ENCODE measurements around the gene PPP1R16B. TPM values are rescaled to one million over a fixed set of nuclear protein-coding genes. Genes with fewer than 3 reads are reported as not detected.
"Not testable (repeated sequence)": the region's sequence is repeated elsewhere in the genome, so short reads cannot be mapped to it uniquely, and the experiment has no call there.

The PPP1R16B gene
- total RNA-seq, 1 donor from 2014 or later = 169 TPM

DNA sequence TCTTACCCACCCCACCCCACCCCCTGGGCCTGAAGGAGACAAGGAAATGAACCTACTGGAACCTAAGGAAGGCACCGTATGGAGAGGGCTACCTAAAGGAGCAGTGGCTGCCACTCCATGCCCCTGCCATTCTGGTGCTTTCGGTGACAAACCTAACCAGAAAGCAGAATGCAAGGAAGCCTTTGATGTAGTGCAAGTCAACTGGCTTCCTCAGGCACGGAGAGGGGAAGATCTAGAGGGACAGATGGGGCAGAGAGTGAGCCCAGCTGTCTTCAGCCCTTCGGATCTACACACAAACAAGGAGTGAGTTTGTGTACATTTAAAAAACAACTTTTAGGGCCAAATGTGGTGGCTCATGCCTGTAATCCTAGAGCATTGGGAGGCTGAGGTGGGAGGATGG is 39.5 kb downstream of the PPP1R16B start:
- DNase-seq (ENCODE audit: low read depth in 2 of 2) = no peak

DNA sequence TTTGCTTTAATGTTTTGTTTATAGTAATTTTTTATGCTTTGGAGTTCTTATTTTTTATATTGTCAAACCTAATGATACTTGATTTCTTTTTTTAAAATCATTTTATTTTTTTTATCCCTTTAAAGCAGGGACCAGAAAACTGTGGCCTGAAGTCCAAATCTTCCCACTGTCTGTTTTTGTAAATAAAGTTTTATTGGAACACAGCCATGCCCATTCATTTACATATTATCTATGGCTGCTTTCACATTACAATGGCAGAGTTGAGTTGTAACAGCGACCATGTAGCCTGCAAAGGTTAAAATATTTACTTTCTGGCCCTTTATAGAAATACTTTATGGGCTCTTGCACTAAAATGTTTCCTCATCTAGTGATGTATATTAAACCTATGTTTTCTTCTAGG is 42.3 kb downstream of the PPP1R16B start:
- DNase-seq (ENCODE audit: low read depth in 2 of 2) = no peak

DNA sequence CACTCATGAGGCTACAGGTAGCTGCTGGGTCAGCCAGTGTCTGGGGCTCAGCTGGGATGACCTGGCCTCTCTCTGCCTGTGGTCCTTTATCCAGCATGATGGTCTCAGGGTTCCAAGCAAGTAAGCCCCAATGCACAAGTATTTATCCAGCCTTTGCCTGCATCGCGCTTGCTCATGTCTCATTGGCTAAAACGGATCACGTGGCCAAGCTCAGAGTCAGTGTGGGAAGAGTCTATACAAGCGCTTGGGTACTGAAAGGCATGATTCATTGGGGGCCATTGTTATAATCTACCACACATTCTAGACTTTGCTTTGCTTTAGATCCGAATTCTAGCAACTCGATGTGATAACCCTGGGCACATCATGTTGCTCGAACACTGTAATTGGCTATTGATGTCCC is 48.3 kb downstream of the PPP1R16B start:
- no peak for DNase-seq (ENCODE audit: low read depth in 2 of 2)

DNA sequence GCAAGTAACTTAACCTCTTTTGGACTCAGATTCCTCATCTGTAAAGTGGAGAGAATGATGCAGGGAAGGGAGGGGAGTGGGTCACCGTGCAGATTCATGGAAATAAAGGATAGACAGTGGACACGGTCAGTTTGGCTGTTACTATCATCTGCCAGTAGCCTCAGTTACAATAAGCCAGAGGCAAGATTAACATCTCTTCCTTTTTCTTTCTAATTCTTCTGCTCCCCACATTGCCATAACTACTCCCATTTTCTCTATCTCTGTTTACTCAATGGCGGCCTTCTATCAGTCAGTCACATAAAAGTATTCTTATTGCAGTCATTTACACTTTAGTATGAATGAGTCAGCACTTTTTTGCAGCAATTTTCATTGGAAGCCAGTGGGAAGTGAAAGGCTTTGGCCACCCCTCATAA is 49.2 kb downstream of the PPP1R16B start:
- DNase-seq (ENCODE audit: low read depth in 2 of 2) = no peak

DNA sequence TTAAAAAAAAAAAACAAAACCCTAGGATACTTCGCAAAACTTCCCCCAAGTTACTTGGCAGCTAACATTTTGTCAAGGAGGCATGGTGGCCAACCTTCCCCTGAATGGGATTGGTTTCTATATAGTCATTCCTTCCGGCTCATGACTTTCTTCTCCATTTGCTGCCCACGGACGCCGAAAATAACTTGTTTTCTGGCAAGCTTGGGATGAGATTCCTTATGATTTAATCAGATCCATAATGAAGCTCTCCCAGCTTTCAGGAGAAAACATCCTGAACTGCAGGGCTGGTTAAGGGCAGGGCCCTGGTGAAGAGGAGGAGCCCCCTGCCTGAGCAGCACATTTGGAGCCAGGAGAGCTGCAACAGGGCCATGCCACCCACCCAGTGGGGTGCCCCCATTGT is 49.9 kb downstream of the PPP1R16B start:
- no peak for DNase-seq (ENCODE audit: low read depth in 2 of 2)

DNA sequence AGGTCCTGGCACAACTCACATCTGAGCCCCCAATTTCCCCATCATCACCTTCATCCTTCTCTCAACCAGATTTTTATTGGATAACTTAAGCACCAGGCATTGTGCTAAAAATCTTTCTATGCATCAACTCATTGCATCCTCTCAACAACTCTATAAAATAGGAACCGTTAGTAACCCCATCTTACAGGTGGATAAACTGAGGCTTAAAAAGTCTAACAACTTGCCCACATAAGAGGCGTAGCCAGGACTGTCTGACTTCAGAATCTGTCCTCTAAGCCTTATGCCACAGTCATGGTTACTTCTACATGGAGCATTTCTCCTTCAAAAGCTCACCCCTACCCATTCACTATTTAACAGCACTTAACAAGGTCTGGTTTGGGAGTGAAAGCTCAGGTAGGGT is 51.1 kb downstream of the PPP1R16B start:
- no peak for DNase-seq (ENCODE audit: low read depth in 2 of 2)

DNA sequence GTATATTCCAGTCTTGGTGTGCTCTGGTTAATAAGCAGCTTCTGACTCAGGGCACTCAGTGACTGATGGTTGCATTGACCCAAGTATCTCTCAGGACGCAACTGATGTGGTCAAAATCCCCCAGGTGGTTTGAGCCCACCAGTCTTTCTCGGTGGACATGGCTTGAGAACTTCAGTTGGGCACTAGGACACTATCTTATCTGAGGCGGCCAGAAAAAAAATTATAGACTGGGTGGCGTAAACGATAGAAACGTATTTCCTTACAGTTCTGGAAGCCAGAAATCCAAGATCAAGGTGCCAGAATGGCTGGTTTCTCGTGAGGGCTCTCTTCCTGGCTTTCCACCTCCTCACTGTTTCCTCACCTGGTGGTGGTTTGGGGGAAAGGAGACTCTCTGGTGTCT is 52.2 kb downstream of the PPP1R16B start:
- DNase-seq (ENCODE audit: low read depth in 2 of 2) = no peak

DNA sequence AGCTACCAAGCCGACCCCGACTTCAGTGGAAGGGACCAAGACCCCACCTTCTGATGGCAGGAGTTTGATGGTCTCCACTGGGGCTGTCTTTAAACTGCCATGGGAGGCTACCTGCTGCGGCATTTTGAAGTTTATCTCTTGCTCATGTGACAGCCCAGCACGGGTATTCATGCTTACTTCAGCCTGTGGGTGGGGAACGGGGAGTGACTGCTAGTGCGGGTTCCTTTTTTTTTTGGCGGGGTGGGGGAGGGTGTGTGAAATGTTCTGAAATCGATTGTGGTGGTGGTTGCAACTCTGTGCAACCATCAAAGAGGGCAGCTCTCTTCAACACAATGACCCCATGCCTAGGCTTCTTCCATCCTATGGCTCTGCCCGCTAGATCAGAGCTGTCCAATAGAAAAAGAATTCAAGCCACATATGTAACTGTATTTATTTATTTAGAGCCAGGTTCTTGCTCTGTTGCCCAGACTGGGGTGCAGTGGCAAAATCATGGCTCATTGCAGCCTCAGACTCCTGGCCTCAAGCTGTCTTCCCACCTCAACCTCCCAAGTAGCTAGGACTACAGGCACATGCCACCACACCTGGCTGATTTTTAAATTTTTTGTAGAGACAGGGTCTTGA is 53.7 kb downstream of the PPP1R16B start:
- no peak for DNase-seq (ENCODE audit: low read depth in 2 of 2)

DNA sequence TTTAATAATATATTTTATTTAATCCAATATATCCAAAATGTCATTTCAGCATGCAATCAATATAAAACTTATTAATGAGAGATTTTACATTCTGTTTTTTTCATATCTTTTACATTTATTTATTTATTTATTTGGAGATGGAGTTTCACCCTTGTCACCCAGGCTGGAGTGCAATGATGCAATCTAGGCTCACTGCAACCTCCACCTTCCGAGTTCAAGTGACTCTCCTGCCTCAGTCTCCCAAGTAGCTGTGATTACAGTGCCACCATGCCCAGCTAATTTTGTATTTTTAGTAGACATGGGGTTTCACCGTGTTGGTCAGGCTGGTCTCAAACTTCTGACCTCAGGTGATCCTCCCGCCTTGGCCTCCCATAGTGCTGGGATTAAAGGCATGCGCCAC is 54.4 kb downstream of the PPP1R16B start:
- not testable (repeated sequence) for DNase-seq (ENCODE audit: low read depth in 2 of 2)

DNA sequence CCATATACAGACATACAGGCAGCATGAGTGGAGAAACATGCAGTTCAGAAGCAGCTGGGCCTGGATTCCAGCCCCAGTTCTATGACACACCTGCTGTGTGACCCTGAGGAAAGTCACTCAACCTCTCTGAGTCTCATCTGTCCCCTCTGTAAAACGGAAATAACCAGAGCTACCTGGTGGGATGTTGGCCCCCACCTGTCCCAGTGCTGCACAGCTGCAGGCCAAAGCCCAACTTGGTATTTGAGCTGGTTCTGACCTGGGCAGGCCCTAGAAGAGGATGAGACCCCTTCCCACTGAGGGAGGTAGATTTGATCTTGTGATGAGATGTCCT is 55.5 kb downstream of the PPP1R16B start:
- no peak for DNase-seq (ENCODE audit: low read depth in 2 of 2)

DNA sequence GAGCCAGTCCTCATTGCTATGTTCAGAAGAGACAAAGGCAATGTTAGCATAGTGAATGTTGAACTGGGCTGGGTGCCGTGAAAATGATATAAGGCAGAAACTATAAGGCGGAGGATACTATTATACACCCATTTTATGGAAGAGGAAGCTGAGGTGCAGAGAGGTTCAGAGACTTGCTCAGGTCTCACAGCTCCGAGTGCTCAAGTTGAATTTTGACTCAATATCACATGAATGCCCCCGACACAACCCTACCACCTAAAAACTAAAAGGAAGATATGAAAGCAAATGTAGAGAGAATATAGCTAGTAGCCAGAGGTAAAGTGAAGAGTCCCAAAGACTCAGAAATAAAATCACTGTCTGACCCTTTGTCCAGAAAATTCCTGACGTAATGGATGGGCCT is 56.7 kb downstream of the PPP1R16B start:
- DNase-seq (ENCODE audit: low read depth in 2 of 2) = no peak

DNA sequence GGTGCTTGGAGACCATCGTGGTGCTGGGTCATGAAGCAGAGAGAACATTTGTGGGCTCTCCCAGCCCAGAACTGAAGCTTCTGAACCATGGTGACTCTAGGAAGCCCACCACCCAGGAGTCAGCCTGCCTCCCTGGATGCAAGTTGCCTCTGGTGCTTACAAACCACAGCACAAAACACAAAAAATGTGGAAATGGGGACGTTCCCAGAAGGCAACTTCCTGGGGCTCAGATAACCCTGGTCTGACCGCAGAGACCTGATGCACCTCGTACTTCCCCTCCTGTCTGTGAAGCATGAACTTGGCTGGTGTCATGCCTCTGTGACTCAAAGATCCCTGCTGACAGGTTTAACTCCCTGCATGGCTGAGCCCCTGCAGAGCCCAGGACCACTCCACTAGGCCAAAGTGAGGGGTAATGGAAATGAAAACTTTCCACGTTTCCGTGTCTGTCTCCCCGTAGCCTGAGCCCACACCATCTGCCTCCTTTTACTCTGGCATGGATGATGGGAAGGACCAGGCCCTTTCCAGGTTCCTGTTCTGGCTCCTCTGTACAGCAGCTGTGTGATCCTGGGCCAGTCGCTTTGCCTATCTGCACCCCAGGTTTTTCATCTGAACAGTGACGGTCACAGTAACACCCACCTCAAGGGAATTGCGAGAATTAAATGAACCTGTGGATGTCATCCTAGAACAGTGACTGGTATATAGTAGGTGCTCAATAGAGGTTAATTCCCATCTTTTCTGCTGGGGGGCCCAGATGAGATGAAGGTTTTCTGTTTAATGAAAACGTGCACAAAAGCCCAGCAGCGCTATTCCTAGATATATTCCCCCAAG is 57.7 kb downstream of the PPP1R16B start:
- peak in 1 of 2 donors; percentile 90 for DNase-seq (ENCODE audit: low read depth in 2 of 2)

DNA sequence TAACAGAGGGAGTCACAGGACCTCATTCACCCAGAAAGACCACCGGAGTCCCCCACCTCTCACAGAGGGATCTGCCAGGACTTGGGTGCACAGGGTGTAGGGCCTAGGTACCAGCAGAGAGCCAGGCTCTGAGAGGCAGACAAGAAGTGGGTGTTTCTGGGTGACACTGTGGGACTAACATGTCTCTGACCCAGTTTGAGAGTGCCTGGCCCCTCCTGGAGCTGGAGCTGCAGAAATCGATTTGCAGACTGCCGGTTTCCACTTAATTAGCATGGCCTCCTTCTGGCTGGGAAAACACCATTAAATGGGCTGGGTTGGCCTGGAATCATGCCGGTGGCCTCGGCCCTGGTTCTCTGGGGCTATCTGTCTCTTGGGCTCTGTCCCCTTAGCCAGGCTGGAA is 59.2 kb downstream of the PPP1R16B start:
- DNase-seq (ENCODE audit: low read depth in 2 of 2) = no peak

DNA sequence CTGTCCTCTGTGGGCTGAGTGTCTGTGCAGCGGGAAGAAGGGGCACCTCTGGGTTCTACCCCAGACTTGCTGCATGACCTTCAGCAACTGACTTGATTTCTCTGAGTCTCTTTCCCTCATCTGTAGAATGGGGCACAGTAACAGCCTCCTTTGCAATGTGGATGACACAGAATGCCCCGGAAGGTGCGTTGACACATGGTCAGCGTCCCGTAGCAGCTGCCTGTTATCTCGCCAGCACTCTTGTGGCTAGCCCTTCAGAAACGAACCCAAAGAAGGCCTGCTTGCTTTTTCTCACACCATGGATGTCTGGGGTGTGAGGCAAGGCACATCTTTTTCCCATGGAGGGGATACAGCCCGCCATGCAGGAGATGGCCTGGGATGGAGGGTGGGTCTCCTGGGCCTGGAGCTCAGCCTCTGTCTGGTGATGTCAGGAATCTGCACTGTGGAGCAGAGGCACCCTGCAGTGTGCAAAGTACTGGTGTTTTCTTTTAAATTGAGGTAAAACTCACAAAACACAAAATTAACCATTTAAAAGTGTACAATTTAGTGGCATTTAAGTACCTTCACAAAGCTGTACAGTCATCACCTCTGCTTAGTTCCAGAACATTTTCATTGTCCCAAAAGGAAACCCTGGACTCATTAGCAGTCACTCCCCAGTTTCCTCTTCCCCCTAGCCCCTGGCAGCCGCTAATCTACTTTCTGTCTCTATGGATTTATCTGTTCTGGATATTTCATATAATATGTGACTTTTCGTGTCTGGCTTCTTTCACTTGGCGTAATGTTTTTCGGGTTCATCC is 61.0 kb downstream of the PPP1R16B start:
- DNase-seq (ENCODE audit: low read depth in 2 of 2) = peak in 1 of 2 donors; percentile 68

DNA sequence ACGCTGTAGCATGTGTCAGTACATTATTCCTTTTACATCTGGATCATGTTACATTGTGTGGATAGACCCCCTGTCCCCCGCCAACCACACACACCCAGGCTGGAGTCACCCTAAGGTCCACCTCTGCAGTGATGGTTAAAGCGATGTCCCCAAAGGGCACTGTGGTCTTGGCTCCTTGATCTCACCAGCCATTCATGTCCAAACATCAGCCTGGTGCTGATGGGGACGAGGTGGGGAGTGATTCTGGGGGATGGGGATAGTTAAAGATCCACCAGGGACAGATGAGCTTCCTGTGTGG is 61.5 kb downstream of the PPP1R16B start:
- no peak for DNase-seq (ENCODE audit: low read depth in 2 of 2)

DNA sequence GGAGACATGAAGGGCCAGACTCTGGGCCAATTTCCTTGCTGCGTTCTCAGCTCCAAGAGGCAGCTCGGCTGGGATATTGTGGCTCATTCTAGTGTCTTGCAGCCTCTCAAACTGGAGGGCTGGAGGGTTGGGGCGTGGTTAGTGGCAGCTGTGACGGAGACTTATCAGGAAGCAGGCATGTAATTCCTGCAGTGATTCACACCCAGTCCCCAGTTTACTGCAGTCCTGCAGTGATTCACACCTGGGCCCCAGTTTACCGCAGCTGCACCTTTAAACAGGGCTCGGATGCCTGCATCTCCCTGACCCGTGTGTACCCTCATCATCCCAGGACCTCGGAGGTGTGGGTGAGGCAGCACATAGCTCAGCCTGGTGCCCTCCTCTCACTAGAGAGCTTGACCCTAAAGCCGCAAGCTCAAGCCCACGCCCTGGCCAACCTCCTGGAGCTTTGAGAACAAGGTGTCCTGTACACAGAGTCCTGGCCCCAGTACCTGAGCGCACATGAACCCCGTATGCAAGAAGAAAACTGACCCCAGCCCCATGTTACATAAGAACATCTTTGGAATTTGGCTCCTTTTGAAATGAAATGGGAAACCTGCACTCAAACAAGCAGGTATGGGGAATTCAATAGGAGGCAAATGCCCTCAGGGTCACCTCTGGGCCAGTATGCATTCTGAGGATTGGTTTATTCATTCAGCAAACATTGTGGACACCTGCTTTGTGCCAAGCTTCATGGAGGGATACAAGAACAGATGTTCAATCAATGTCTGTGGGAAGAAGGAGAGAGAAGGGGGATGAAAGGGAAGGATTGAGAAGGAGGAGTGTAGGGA is 65.4 kb downstream of the PPP1R16B start:
- DNase-seq (ENCODE audit: low read depth in 2 of 2) = peak in 1 of 2 donors; percentile 72

DNA sequence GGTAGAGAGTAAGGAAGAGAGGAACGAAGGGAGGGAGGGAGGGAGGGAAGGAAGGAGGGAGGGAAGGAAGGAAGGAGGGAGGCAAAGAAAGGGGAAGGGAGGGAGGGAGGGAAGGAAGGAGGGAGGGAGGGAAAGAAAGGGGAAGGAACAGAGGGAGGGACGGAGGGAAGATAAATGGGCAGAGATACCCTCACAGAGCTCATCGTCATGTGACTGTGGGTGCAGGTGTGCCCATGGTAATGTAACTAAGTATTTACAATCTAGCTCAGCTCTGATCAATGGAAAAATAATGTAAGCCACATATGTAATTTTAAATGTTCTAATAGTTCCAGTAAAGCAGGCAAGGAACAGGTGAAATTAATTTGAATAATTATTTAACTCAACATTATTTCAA is 66.1 kb downstream of the PPP1R16B start:
- no peak for DNase-seq (ENCODE audit: low read depth in 2 of 2)

DNA sequence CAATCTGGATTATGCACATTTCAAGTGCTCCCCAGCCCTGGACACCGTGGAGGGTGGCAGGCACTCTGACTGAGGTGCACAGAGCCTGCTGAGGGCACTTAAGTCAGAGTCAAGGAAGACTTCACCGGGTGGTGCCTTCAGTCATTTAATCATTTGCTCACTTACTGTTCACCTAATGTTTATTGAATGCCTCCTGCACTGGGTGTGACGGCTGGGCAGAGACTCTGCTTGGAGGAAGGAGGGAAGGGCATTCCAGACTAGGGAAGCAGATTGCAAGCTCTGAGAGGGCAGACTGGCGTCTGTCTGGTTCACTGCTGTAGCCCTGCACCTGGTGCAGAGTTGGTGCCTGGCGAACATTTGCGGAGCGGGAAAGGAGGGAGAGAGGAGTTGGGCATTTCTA is 66.5 kb downstream of the PPP1R16B start:
- DNase-seq (ENCODE audit: low read depth in 2 of 2) = no peak

DNA sequence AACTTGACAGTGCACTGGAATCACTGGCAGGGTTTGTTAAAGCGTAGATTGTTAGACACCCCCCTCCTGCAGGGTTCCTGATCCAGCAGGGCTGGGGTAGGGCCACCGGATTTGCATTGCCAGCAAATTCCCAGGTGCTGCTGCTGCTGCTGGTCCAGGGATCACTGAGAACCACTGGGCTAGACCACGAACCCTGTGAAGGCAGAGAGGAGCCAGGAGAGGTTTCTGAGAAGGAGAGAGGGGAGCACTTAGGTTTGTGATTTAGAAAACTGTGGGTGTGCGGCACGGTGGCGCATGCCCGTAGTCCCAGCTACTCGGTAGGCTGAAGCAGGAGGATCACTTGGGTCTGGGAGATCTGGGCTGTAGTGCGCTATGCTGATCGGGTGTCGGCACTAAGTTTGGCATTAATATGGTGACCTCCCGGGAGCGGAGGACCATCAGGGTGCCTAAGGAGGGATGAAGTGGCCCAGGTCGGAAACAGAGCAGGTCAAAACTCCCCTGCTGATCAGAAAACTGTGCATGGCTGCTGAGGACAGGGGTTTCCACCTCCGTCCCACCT is 67.1 kb downstream of the PPP1R16B start:
- DNase-seq (ENCODE audit: low read depth in 2 of 2) = no peak

DNA sequence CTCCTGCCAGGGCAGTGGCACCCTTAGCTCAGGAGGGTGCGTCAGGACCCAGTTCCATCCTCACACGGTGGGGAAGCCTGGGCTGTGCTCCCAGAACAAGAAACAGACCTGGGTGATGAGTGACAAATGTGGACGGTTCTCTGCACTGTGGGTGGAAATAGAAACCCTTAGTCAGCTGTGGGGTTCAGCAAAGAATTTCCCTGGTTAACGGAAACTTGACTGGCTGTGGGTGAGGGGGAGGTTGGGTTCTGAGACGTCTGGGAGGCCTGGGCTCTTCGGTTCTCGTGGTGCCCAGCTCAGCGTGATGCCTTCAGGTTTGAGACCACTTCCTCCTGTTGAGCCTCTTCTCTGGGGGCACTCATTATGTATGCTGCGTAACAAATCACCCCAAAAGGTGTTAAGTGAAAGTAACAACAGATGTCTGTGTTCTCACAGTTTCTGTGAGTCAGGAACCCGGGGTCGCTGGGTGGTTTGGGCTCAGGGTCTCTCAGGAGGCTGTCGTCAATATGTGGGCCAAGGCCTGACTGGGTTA is 67.6 kb downstream of the PPP1R16B start:
- no peak for DNase-seq (ENCODE audit: low read depth in 2 of 2)

DNA sequence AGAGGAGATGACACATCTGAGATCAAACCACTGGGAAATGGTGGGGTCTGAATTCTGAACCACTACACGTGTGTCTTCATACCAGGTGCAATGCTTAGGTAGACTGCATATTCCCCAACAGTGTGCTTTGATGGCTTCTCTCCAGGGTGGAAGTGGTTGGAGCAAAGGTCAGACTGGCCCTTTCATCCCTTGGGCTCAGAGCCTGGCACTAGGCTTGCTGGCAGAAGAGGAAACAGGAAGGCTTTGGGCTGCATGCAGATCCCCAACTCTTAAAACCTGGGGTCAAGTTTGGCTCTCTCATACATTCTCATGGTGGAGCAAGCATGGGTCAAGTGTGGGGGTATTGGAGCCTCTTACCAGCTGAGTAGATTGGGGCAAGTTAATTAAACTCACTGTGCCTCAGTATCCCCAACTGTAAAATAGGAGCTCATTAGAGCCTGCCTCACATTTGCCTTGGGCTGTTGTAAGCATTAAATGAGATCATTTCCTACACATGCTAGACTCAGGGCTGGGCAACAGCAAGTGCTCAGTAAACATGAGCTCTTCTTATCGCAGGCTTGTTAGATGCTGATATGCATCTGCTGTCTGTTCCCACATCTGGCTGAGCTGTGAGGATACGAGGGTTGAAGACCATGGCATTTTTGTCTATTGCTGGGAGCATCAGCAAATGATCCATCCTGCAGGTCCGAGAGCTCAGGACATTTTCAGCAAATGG is 69.1 kb downstream of the PPP1R16B start:
- peak; percentile 43 to 61 for DNase-seq (ENCODE audit: low read depth in 2 of 2)

Data from lung microvascular endothelial cell (primary cell).